HEK293T (cell line): ENCODE measurements around the gene MGMT.

Experiments
- BHLHE40 ChIP-seq: fragments of 450-650 bp; IDR thresholded peaks from 2 replicates; pipeline ENCODE4 v1.6.1; 2016; ENCODE audit warnings: mild to moderate bottlenecking, moderate library complexity, borderline replicate concordance
- ELF4 ChIP-seq: fragments of 450-650 bp; IDR thresholded peaks from 2 replicates; pipeline ENCODE4 v1.6.1; 2017; ENCODE audit warnings: antibody characterized with exemption
- FOXA1 ChIP-seq: fragments of 450-650 bp; IDR thresholded peaks from 2 replicates; pipeline ENCODE4 v1.6.1; 2016; ENCODE audit warnings: mild to moderate bottlenecking
- FOXK2 ChIP-seq: fragments of 450-650 bp; IDR thresholded peaks from 2 replicates; pipeline ENCODE4 v1.6.1; 2016; ENCODE audit warnings: mild to moderate bottlenecking
- FOXM1 ChIP-seq: fragments of 450-650 bp; IDR thresholded peaks from 2 replicates; pipeline ENCODE4 v1.6.1; 2017; ENCODE audit warnings: mild to moderate bottlenecking, borderline replicate concordance
- L3MBTL2 ChIP-seq: fragments of 450-650 bp; conservative IDR thresholded peaks from 2 replicates; pipeline ENCODE4 v1.6.1; 2016; ENCODE audit warnings: mild to moderate bottlenecking
- SP1 ChIP-seq: fragments of 450-650 bp; IDR thresholded peaks from 2 replicates; pipeline ENCODE4 v1.6.1; 2017

- TF ChIP-seq SP1 (no peak), BHLHE40 (no peak), L3MBTL2 (no peak), ELF4 (no peak), FOXM1 (no peak), FOXA1 (no peak), FOXK2 (no peak)
Observed at GRCh38 chr10:129609551-129609950, 142.5 kb downstream of the MGMT start.
